ENCODE results near the gene XRCC4. TPM values are rescaled to one million over a fixed set of nuclear protein-coding genes. Genes with fewer than 3 reads are reported as not detected.
"Not testable (repeated sequence)": the region's sequence is repeated elsewhere in the genome, so short reads cannot be mapped to it uniquely, and the experiment has no call there.

XRCC4 gene
- total RNA-seq, 1 donor from 2014 or later: 8.7 TPM

- DNase-seq (ENCODE audit: low spot score): no peak
Observed at GRCh38 chr5:83345423-83345822, 268.1 kb downstream of the XRCC4 start.

- no peak for DNase-seq (ENCODE audit: low spot score)
Observed at GRCh38 chr5:83348281-83348780, 271.0 kb downstream of the XRCC4 start.

- DNase-seq (ENCODE audit: low spot score): no peak
Observed at GRCh38 chr5:83353231-83353630, 275.9 kb downstream of the XRCC4 start.

- DNase-seq (ENCODE audit: low spot score): no peak
Observed at GRCh38 chr5:83353774-83354173, 276.4 kb downstream of the XRCC4 start.

GRCh38 chr5:83354958-83355357 is 277.6 kb downstream of the XRCC4 start:
- DNase-seq (ENCODE audit: low spot score): no peak

GRCh38 chr5:83355482-83356014 is 278.2 kb downstream of the XRCC4 start:
- not testable (repeated sequence) for DNase-seq (ENCODE audit: low spot score)

GRCh38 chr5:83357621-83358231 is 280.4 kb downstream of the XRCC4 start:
- DNase-seq (ENCODE audit: low spot score): no peak

GRCh38 chr5:83360573-83360972 is 283.2 kb downstream of the XRCC4 start:
- DNase-seq (ENCODE audit: low spot score): no peak

GRCh38 chr5:83362526-83362925 is 285.2 kb downstream of the XRCC4 start:
- DNase-seq (ENCODE audit: low spot score): no peak

- DNase-seq (ENCODE audit: low spot score): no peak
Observed at GRCh38 chr5:83363111-83363885, 286.0 kb downstream of the XRCC4 start.

GRCh38 chr5:83363886-83364275 is 286.5 kb downstream of the XRCC4 start:
- no peak for DNase-seq (ENCODE audit: low spot score)

GRCh38 chr5:83364312-83365299 is 287.3 kb downstream of the XRCC4 start:
- DNase-seq (ENCODE audit: low spot score): no peak

- DNase-seq (ENCODE audit: low spot score): no peak
Observed at GRCh38 chr5:83368319-83368718, 291.0 kb downstream of the XRCC4 start.

- DNase-seq (ENCODE audit: low spot score): peak; percentile 6
Observed at GRCh38 chr5:83368835-83369234, 291.5 kb downstream of the XRCC4 start.

GRCh38 chr5:83370957-83371356 is 293.6 kb downstream of the XRCC4 start:
- DNase-seq (ENCODE audit: low spot score): no peak

- DNase-seq (ENCODE audit: low spot score): peak; percentile 3
Observed at GRCh38 chr5:83371726-83372125, 294.4 kb downstream of the XRCC4 start.

GRCh38 chr5:83374547-83374946 is 297.2 kb downstream of the XRCC4 start:
- peak; percentile 19 for DNase-seq (ENCODE audit: low spot score)

- peak; percentile 11 for DNase-seq (ENCODE audit: low spot score)
Observed at GRCh38 chr5:83375049-83375745, 297.9 kb downstream of the XRCC4 start.

GRCh38 chr5:83376461-83376860 is 299.1 kb downstream of the XRCC4 start:
- DNase-seq (ENCODE audit: low spot score): no peak

GRCh38 chr5:83377131-83377865 is 300.0 kb downstream of the XRCC4 start:
- no peak for DNase-seq (ENCODE audit: low spot score)

All from umbilical cord (tissue), 2 donors.